HEK293T (cell line): ENCODE measurements around the gene BRD7.

Experiments used
- CTCF ChIA-PET: fragments of 350-600 bp; formaldehyde crosslinking; extraction: SDS; loops from one replicate; lab custom pipeline; 2021; ENCODE audit warnings: antibody characterized with exemption, inconsistent platforms; lab: Yijun Ruan, JAX
- POLR2A ChIA-PET: fragments of 350-600 bp; formaldehyde crosslinking; extraction: SDS; loops from one replicate; lab custom pipeline; 2020; ENCODE audit warnings: antibody characterized with exemption, inconsistent platforms; lab: Yijun Ruan, JAX
- DNase-seq: peaks from one replicate; pipeline ENCODE4 v3.0.0; 2012; ENCODE audit warnings: mixed read lengths; ENCODE audit errors: extremely low spot score
- ARNT ChIP-seq: fragments of 450-650 bp; IDR thresholded peaks from 2 replicates; pipeline ENCODE4 v1.6.1; 2017; ENCODE audit warnings: mild to moderate bottlenecking
- BHLHE40 ChIP-seq: fragments of 450-650 bp; IDR thresholded peaks from 2 replicates; pipeline ENCODE4 v1.6.1; 2016; ENCODE audit warnings: mild to moderate bottlenecking, moderate library complexity, borderline replicate concordance
- CTBP1 ChIP-seq: fragments of 450-650 bp; IDR thresholded peaks from 2 replicates; pipeline ENCODE4 v1.6.1; 2016; ENCODE audit warnings: borderline replicate concordance
- ELF4 ChIP-seq: fragments of 450-650 bp; IDR thresholded peaks from 2 replicates; pipeline ENCODE4 v1.6.1; 2017; ENCODE audit warnings: antibody characterized with exemption
- FOXA1 ChIP-seq: fragments of 450-650 bp; IDR thresholded peaks from 2 replicates; pipeline ENCODE4 v1.6.1; 2016; ENCODE audit warnings: mild to moderate bottlenecking
- FOXK2 ChIP-seq: fragments of 450-650 bp; IDR thresholded peaks from 2 replicates; pipeline ENCODE4 v1.6.1; 2016; ENCODE audit warnings: mild to moderate bottlenecking
- FOXM1 ChIP-seq: fragments of 450-650 bp; IDR thresholded peaks from 2 replicates; pipeline ENCODE4 v1.6.1; 2017; ENCODE audit warnings: mild to moderate bottlenecking, borderline replicate concordance
- HDGF ChIP-seq: fragments of 450-650 bp; IDR thresholded peaks from 2 replicates; pipeline ENCODE4 v1.6.1; 2017; ENCODE audit warnings: antibody characterized with exemption, borderline replicate concordance
- L3MBTL2 ChIP-seq: fragments of 450-650 bp; conservative IDR thresholded peaks from 2 replicates; pipeline ENCODE4 v1.6.1; 2016; ENCODE audit warnings: mild to moderate bottlenecking
- LEF1 ChIP-seq: fragments of 450-650 bp; IDR thresholded peaks from 2 replicates; pipeline ENCODE4 v1.6.1; 2017; ENCODE audit warnings: mild to moderate bottlenecking, borderline replicate concordance
- NFRKB ChIP-seq: fragments of 450-650 bp; IDR thresholded peaks from 2 replicates; pipeline ENCODE4 v1.6.1; 2016; ENCODE audit warnings: mild to moderate bottlenecking, moderate library complexity
- PKNOX1 ChIP-seq: fragments of 450-650 bp; IDR thresholded peaks from 2 replicates; pipeline ENCODE4 v1.6.1; 2016
- SP1 ChIP-seq: fragments of 450-650 bp; IDR thresholded peaks from 2 replicates; pipeline ENCODE4 v1.6.1; 2017
- SUZ12 ChIP-seq: fragments of 450-650 bp; IDR thresholded peaks from 2 replicates; pipeline ENCODE4 v1.6.1; 2016; ENCODE audit warnings: mild to moderate bottlenecking
- ZNF384 ChIP-seq: fragments of 450-650 bp; IDR thresholded peaks from 2 replicates; pipeline ENCODE4 v1.6.1; 2016

Gene BRD7

GRCh38 chr16:50300942-50301625 is 67.7 kb downstream of the BRD7 start:
- ChIA-PET POLR2A (no interaction called here), CTCF (no interaction called here)
- no peak for DNase-seq
- TF ChIP-seq SUZ12 = no peak
- no peak for TF ChIP-seq ARNT
- no peak for TF ChIP-seq PKNOX1
- TF ChIP-seq FOXM1 = no peak
- no peak for TF ChIP-seq L3MBTL2
- no peak for TF ChIP-seq HDGF

DNA sequence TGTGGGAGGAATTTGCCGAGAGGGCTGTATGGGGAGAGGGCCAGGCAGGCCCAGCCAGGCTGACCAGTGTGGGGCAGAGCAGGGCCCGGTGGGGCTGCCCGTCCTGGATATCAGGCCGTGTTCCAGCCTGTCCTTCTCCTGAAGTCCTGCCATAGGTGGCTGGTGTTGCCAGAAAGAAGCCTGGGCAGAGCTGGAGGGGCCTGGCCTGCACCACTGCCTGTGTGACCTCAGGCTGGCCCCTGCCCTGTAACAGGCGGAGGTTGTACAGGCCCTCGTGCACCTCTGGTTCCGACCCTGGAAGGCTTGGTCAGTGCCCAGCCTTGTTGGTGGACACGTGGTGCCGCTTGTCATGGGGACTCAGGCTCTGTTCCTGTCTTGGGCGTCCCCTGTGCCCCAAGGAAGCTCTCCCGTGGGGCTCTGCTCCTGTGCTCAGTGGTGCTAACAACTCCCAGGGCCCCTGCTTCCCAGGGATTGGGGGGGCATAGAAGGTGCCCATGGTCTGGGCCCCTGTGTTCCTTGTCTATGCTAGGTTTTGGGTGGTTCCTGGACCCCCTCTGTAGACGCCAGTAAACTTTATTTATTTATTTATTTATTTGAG is 69.2 kb downstream of the BRD7 start:
- DNase-seq = no peak

GRCh38 chr16:50298591-50299507 is 69.9 kb downstream of the BRD7 start:
- ChIA-PET POLR2A (no interaction called here), CTCF (no interaction called here)
- TF ChIP-seq HDGF = no peak
- no peak for TF ChIP-seq ARNT
- TF ChIP-seq FOXM1 = no peak
- TF ChIP-seq BHLHE40 = no peak
- no peak for TF ChIP-seq CTBP1
- TF ChIP-seq LEF1 = no peak
- TF ChIP-seq NFRKB = no peak
- TF ChIP-seq PKNOX1 = no peak
- no peak for TF ChIP-seq ELF4
- TF ChIP-seq FOXK2 = no peak
- DNase-seq = no peak

More for the DNA sequence above, 69.2 kb downstream of the BRD7 start:
- ChIA-PET POLR2A (no interaction called here), CTCF (no interaction called here)
- TF ChIP-seq PKNOX1 = no peak

- ChIA-PET CTCF (no interaction called here), POLR2A (no interaction called here)
- TF ChIP-seq SUZ12 = no peak
- TF ChIP-seq FOXM1 = no peak
- no peak for TF ChIP-seq FOXK2
- TF ChIP-seq CTBP1 = no peak
- no peak for TF ChIP-seq LEF1
- no peak for TF ChIP-seq SP1
- TF ChIP-seq NFRKB = no peak
- TF ChIP-seq PKNOX1 = no peak
- TF ChIP-seq ZNF384 = no peak
- TF ChIP-seq ARNT = no peak
- no peak for TF ChIP-seq FOXA1
- DNase-seq = no peak
Measured at GRCh38 chr16:50298075-50298460, 70.7 kb downstream of the BRD7 start.

- DNase-seq = no peak
- CTCF ChIA-PET = interaction anchor here (1.1 kb wide), 1 partner anchor 272 kb away, joined by 3 read pairs; the partner anchor contains the start of gene CNEP1R1
- no peak for TF ChIP-seq L3MBTL2
- TF ChIP-seq FOXK2 = no peak
- no peak for TF ChIP-seq SP1
- no peak for TF ChIP-seq ZNF384
- TF ChIP-seq FOXM1 = no peak
- no peak for TF ChIP-seq NFRKB
- TF ChIP-seq ELF4 = no peak
- TF ChIP-seq HDGF = no peak
- POLR2A ChIA-PET = no interaction called here
Measured at GRCh38 chr16:50297301-50298074, 71.3 kb downstream of the BRD7 start.
